NCI-H446 treated with DMSO at 0.1 percent for 48 hours (cell line): ENCODE data around the gene GPRIN1.
"Not testable (repeated sequence)": the region's sequence is repeated elsewhere in the genome, so short reads cannot be mapped to it uniquely, and the experiment has no call there.

ENCODE experiments used
- DNase-seq: peaks from one replicate; lab custom pipeline; 2025; lab: John Stamatoyannopoulos, UW

Gene GPRIN1

DNA sequence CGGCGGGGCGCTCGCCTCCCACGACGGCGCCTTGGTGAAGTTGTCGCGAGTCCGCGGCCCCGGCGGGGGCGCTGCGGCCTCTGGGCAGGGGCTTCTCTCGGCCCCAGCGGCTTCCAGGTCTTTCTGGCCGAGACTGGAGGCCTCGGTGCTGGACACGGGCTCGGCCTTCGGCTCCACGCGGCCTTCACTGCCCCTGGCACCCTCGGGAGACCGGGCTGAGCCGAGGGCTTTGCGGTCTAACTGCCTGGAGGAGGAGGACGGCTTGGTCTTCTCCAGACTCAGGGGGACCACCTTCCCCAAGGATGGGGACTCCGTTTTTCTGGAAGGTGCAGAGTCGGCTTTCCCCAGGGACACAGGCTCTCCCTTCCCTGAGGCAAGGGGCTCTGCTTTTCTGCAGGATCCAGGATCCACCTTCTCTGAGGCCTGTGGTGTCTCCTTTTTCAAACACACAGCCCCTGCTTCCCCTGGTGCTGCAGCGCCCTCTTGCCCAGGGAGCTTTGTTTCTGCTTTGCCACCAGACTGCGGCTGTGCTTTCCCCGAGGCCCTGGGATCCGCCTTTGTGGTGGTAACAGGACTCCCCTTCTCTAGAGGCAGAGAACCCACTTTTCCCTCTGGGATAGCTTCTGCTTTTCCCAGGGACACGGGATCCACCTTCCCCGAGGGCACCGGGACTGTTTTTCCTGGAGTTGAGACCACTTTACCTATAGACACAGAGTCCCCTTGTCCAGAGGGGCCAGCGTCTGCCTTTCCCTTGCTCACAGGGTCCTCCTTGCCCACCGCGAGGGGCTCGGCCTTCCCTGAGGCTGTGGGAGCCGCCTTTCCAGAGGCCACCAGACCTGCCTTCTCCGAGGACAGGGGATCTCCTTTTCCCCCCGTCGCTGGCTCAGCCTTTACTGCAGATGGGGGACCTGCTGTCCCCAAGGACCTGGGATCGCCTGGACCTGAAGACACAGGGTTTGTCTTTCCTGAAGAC lies 12.3 kb downstream of the GPRIN1 start:
- no peak for DNase-seq

DNA sequence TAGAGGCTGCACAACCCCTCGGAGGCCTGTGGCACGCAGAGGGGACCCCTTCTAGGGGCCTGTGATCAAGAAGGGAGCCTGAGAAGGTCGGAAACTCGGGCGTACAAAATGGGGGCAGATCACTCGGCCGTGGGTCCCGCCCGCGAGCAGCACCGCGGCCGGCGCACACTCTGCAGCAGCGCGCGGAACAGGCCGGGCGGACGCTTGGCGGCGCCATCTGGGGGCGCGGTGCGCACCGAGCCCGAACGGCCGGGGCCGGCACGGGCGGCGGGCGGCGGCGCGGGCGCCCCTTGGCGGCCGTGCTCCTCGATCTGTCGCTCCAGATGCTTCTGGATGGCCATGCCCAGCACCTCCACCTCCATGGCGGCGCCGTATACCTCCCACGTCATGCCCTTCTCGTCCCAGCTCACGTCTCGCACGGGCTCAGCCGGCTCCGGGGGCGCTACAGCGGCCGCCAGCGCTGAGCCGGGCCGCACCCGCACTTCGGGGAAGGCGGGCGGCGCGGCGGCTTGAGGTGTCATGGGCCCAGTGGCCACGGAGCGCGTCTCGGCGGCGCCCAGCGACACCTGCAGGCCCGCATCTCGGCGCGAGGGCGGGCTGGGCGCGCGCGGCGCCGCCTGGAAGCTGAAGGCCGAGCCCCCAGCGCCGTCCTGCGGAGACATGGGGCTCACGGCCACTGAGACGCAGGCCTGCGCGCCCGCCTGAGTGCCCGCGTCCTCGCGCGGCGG lies 13.1 kb downstream of the GPRIN1 start:
- DNase-seq: no peak

DNA sequence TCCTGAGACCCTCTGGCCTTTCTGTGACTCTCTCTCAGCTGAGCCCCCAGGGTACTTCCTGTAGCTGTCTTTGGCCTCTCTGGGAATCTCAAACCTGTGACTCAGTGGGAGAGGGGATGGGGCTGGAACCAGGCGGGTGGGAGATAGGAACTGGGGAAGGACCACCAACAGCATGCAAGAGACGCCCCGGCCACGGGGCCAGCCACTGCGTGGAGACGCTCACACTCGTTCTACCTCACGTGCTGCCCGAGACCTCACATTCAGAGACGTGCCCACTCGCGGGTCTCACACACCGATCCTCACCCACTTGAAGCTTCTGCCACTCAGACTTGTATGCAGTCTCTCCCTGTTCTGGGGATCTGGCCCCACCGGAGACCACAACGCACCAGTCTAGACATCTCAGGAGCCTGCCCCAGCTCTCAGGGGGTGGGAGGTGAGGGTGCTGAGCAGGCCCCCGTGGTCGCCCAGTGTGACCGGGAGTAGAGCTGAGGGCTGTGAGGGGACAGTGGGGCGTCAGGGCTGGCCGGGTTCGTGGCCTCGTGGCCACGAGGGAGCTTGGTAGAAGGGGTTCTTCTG lies 13.8 kb downstream of the GPRIN1 start:
- no peak for DNase-seq

DNA sequence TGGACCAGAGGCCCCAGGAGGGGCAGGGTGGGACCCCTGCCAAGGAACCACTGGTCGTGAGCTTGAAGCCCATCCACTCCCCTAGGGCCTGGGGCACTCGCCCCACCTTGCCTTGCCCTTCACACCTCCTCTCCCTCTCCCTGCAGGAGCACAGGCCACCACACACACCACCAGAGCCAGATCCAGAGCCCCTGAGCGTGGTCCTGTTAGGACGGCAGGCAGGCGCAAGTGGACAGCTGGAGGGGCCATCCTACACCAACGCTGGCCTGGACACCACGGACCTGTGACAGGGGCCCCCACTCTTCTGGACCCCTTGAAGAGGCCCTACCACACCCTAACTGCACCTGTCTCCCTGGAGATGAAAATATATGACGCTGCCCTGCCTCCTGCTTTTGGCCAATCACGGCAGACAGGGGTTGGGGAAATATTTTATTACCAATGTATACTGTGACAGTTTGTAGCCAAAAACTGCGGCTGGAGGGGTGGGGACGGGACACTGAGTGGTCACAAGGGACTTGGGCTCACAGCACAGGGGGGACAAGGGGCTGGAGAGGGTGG lies 14.5 kb downstream of the GPRIN1 start:
- DNase-seq: no peak

DNA sequence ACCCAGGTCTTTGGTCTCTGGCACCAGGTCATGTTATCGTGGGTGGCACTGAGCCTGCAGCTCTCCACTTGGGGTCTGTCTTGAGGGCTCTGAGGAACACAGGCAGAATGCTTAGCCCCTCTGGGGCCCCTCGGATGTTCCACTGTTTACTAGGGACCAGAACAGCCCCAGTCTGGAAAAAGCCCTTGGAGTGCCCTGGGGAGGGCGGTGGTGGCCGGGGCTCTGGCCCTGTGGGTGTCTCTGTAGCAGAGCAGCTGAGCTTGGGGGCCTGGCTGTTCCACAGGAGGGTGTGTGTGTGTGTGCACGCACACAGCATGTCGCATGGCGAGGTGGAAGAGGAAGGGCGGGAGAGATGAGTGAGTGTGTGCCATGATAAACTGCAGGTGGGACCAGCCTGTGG lies 15.4 kb downstream of the GPRIN1 start:
- DNase-seq: no peak

DNA sequence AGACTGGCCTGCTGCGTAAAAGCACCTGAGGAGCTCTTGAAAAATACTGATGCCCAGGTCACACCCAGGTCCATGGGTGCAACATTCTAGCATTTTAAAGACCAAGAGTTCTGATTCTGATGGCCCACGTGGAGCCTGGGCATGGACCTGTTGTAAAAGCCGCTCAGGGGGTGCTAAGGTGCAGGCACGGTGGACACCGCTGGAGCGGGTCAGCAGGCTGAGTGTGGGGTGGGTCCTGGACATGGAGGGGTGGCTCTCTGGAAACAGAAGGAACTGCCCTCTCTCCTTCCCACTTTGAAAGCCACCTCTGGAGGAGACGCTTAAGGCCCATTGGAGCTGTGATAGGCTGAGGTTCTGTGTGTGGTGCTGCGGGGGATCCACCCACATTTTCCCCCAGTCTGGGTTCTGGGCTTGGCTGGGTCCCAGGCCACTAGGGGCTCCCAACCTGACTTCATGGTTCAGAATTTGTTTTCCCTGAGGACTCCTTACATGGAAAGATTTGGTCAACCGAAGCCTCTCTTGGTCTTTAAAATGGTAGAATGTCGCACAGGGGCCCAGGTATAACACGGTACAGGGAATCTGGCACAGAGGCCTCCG lies 16.6 kb downstream of the GPRIN1 start:
- no peak for DNase-seq

DNA sequence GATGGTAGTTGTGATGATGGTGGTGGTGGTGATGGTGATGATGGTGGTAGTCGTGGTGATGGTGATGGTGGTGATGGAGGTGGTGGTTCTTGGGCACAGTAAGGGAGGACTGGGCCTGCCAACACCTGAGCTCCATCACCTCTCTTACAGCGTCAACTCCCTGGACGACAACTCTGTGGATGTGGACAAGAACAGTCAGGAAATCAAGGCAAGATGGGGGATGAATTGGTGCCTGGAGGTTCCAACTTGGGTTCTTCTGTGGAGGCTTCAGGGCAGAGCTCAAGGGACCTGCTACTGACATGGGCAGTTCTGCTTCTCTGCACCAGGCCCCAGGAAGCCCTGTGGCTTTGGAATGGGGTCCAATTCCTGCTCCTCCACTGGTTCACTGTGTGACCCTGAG lies 17.4 kb downstream of the GPRIN1 start:
- DNase-seq: no peak

DNA sequence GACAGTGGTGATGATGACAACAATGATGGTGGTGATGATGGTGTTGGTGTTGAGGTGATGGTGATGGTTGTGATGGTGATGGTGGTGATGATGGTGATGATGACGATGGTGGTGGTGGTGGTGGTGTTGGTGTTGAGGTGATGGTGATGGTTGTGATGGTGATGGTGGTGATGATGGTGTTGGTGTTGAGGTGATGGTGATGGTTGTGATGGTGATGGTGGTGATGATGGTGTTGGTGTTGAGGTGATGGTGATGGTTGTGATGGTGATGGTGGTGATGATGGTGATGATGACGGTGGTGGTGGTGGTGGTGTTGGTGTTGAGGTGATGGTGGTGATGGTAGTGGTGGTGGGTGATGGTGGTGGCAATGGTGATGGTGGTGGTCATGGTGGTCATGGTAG lies 18.3 kb downstream of the GPRIN1 start:
- DNase-seq: not testable (repeated sequence)

DNA sequence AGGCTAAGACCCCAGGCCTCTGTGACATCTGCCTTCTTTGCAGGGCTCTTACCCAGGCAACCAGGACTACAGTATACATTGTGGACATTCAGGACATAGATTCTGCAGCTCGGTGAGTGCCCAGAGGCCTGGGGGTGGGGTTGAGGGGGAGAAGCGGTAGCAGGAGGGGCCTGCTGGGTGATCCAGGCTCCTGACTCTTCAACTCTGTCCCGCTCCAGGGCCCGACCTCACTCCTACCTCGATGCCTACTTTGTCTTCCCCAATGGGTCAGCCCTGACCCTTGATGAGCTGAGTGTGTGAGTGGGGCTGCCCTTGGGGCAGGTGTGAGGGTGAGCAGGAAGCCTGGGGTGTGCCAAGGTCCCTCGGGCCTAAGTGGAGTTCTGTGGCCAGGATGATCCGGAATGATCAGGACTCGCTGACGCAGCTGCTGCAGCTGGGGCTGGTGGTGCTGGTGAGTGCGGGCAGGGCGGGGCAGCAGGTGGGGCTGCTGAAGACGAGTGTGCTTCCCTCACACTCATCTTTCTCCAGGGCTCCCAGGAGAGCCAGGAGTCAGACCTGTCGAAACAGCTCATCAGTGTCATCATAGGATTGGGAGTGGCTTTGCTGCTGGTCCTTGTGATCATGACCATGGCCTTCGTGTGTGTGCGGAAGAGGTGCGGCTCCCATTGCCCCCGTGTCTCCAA lies 19.8 kb downstream of the GPRIN1 start:
- DNase-seq: no peak

DNA sequence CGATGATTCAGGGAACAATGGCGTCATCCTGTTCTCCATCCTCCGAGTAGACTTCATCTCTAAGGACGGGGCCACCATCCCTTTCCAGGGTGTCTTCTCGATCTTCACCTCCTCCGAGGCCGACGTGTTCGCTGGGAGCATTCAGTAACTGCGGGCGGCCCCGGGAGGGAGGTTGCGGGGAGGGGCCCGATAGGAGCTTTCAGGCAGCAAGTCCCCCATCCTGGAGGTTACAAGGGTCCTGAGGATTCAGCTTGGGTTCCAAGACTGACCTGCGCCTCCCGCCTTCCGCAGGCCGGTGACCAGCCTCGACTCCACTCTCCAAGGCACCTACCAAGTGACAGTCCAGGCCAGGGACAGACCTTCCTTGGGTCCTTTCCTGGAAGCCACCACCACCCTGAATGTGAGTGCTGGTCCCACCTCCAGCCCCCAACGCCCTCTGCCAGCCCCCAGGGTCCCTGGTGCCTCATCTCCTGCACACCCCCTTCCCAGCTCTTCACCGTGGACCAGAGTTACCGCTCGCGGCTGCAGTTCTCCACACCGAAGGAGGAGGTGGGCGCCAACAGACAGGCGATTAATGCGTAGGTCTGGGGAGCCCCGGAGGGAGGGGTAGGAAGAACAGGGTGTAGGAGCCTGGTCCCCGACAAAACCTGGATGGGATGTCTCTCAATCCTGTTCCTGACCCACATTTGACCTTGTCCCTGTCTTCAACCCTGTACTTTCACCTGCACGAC lies 20.8 kb downstream of the GPRIN1 start:
- DNase-seq: no peak

DNA sequence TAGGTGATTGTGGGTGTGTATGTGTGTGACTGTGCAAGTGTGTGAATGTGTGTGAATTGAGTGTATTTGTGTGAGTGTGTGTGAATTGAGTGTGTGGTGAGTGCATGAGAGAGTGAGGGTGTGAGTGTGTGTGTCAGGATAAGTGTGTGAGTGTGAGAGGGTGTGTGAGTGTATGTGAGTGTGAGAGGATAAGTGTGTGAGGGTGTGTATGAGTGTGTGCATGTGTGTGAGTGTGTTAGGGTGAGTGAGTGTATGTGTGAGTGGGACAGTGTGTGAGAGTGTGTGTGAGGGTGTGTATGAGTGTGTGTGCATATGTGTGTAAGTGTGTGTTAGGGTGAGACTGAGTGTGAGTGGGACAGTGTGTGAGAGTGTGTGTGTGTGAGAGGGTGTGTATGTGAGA lies 21.7 kb downstream of the GPRIN1 start:
- DNase-seq: no peak

DNA sequence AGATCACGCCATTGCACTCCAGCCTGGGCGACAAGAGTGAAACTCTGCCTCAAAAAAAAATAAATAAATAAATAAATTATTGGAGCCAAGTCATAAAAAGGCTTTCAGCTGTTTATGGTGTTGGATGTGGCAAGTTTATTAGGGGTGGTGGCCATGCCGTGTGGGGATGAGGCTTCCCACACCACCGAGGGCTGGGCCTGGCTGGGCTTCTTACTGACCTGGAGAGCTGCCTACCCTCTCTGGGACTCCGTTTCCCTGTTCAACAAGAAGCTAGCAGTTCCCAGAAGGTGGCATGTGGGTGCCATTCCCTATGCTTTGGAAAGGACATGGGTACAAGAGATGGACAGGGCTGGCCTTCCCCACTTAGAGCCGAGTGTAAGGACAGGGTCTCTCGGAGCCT lies 22.6 kb downstream of the GPRIN1 start:
- no peak for DNase-seq

DNA sequence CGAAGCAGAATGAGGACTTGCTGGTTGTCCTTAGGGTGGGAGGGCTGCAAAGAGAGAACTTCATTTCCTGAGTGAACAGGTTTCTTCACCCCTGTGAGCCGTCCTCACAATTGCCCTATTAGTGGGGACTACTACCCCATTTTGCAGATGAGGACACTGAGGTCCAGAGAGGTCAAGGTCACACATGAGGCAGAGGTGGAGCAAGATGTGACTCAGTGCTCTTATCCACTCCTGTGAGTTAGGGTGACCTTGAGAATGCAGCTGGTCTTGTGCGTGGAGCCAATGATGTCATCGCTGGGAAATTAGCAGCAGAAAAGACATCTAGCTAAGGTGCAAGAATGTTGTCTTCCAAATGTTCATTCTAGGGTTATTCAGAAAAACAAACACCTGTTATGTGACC lies 26.9 kb downstream of the GPRIN1 start:
- no peak for DNase-seq

DNA sequence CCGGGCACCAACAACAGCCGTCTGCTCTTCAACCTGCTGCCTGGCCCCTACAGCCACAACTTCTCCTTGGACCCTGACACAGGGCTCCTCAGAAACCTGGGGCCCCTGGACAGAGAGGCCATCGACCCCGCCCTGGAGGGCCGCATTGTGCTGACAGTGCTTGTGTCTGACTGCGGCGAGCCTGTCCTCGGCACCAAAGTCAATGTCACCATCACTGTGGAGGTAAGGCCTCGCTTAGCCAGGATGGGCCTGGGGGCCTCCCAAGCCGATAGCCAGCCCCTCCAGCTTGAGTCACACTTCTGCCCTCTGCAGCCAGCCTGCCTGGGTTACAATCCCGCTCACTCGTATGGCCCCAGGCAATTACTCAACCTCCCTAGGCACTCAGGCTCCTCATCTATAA lies 28.6 kb downstream of the GPRIN1 start:
- no peak for DNase-seq

DNA sequence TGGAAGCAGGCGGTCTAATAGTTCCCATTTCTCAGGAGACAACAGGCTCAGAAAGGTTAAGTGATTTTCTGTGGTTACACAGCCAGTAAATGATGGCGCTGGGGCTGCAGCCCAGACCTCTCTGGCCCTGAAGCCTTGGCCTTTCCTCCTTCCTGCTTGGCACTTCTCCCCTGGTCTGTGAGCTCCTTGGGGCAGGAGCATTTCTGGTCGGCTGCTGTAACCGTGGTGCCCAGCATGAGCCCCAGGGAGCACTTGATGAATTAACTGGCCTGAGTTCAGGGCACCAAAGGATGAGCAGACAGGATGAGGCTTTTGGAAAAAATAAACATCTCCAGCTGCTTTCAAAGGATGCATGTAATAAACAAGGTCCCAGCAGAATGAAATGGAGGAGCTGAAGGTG lies 30.6 kb downstream of the GPRIN1 start:
- DNase-seq: no peak

DNA sequence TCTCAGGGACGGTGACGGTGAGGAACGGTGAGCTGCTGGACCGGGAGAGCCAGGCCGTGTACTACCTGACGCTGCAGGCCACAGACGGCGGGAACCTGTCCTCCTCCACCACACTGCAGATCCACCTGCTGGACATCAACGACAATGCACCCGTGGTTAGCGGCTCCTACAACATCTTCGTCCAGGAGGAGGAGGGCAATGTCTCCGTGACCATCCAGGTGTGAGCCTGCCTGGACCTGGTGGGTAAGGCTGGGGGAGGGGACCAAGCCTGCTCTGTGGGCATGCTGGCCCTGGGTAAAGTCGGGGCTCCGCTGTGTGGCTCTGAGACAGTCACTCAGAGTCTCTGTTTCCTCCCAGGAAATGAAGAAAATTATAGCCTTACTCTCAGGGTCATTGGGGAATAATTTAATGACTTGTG lies 31.6 kb downstream of the GPRIN1 start:
- DNase-seq: no peak

DNA sequence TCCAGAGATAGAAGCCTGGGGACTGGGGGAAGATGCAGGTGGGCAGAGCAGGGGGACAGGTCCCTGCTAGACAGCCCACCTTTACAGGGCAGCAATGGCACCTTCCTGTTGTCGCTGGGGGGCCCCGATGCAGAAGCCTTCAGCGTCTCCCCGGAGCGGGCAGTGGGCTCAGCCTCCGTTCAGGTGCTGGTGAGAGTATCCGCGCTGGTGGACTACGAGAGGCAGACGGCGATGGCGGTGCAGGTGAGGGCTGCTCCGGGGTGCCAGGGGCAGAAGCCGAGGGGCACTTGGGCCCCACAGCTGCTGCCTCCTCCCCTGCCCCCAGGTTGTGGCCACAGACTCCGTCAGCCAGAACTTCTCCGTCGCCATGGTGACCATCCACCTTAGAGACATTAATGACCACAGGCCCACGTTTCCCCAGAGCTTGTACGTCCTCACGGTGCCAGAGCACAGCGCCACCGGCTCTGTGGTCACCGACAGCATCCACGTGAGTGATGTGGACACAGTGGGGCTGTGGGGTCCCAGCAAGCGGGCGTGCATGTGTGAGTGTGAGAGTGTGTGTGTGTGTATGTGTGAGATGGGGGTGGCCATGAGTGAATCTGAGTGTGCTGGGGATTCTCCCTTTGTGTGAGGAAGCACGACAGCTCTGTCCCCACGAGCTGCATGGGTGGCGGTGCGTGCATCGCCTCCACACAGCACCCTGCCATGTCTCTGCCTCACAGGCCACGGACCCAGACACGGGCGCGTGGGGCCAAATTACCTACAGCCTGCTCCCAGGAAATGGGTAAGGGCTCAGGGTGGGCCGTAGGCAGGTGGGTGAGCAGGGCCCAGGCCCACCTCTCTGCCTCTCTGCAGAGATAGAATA lies 32.4 kb downstream of the GPRIN1 start:
- no peak for DNase-seq

DNA sequence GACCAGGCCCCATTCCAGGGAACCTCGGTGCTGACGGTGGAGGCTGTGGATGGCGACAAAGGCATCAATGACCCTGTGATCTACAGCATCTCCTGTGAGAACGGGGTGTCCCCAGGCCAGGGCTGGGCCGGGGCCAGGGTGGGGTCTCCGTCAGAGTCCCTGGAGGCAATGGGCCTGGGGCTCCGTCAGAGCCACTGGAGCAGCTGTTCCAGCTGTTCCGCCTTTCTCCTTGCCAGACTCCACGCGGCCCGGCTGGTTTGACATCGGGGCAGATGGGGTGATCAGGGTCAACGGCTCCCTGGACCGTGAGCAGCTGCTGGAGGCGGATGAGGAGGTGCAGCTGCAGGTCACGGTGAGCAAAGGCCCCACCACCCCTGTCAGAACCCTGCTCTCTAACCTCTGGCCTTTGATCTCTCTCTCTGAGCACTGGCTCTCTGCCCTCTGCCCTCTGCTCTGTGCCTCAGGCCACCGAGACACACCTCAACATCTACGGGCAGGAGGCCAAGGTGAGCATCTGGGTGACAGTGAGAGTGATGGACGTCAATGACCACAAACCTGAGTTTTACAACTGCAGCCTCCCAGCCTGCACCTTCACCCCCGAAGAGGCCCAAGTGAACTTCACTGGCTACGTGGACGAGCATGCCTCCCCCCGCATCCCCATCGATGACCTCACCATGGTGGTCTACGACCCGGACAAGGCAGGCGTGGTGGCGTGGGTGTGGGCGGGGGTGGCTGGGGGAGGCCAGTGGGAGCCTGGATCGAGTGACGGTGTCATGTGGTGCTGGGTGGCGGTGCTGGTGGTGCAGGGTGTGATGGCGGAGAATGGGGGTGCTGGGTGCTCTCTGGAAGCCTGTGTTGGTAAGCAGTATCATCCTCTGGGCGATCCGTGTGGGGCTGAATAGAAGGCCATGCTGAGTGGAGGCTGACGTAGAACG lies 34.2 kb downstream of the GPRIN1 start:
- DNase-seq: no peak

DNA sequence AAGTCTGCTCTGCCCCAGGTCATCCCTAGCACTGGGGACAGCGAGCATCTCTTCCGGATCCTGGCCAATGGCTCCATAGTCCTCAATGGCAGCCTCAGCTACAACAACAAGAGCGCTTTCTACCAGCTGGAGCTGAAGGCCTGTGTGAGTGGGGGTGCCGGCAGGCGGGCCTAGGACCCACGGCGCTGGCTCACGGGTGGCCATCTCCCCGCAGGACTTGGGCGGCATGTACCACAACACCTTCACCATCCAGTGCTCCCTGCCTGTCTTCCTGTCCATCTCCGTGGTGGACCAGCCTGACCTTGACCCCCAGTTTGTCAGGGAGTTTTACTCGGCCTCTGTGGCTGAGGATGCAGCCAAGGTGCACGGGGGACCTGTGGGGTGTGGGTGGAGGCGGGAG lies 34.9 kb downstream of the GPRIN1 start:
- no peak for DNase-seq
